GM12891 (cell line): Measurements from ENCODE around the gene CYP4V2.

ENCODE experiments used
- PAX5 ChIP-seq: IDR thresholded peaks from 2 replicates; pipeline ENCODE4 v1.6.1; 2011; ENCODE audit warnings: low read length, moderate library complexity, mild to moderate bottlenecking; ENCODE audit not compliant: insufficient read depth, severe bottlenecking
- POLR2A ChIP-seq: IDR thresholded peaks from 2 replicates; pipeline ENCODE4 v1.6.1; 2011; ENCODE audit warnings: low read depth, low read length, control low read depth
- POLR2AphosphoS5 ChIP-seq: IDR thresholded peaks from 2 replicates; pipeline ENCODE4 v1.6.1; 2011; ENCODE audit warnings: low read depth, low read length, control low read depth
- TAF1 ChIP-seq: IDR thresholded peaks from 2 replicates; pipeline ENCODE4 v1.6.1; 2011; ENCODE audit warnings: low read depth, low read length, control low read depth

DNA sequence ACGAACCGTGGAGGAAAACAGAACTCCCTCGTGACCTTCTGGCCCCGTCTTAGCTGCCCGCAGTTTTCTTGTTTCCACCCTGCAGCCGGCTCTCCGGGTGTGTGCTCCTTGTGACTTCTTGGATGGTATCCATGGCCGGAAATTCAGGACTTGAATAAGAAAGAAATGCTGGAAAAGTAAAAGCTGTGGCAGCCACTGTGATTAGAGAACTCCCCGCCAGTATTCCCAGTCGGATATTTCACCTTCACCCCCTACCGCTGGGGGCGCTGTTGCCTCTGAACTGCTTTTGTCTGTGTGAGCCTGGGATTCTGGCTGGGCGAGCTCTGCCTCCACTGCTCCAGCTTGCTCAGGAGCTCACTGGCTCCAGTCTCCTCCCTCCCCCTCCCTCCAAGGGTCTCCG is 41.5 kb upstream of the CYP4V2 start:
- TF ChIP-seq POLR2AphosphoS5, result no peak
- TF ChIP-seq POLR2A, result no peak
- TF ChIP-seq TAF1, result no peak
- TF ChIP-seq PAX5, result no peak
